HepG2 (cell line): ENCODE results near the gene FBXO41. TPM values are rescaled to one million over a fixed set of nuclear protein-coding genes. Genes with fewer than 3 reads are reported as not detected.

Experiments
- CENPX ChIP-seq: sonication (generic); formaldehyde crosslinking; IDR thresholded peaks from 2 replicates; pipeline ENCODE4 v1.9.0; 2021; ENCODE audit warnings: mild to moderate bottlenecking, missing genetic modification reagents, moderate library complexity
- FOSL1 ChIP-seq: sonication (generic); formaldehyde crosslinking; IDR thresholded peaks from 2 replicates; pipeline ENCODE4 v1.9.0; 2021; ENCODE audit warnings: missing genetic modification reagents, borderline replicate concordance
- FOXP1 ChIP-seq, 2 experiments: fragments of 450-650 bp in 1 of 2; IDR thresholded peaks; 2 replicates each; pipeline ENCODE4 v1.6.1; 2017 to 2018; ENCODE audit warnings: antibody characterized with exemption in 1 of 2
- NFKBIZ ChIP-seq: IDR thresholded peaks from 2 replicates; pipeline ENCODE4 v1.6.1; 2018; ENCODE audit warnings: missing genetic modification reagents, missing compliant biosample characterization
- NKX3-1 ChIP-seq: sonication (generic); formaldehyde crosslinking; IDR thresholded peaks from 2 replicates; pipeline ENCODE4 v1.5.0; 2020; ENCODE audit warnings: missing genetic modification reagents
- NR0B2 ChIP-seq: sonication (generic); formaldehyde crosslinking; IDR thresholded peaks from 2 replicates; pipeline ENCODE4 v1.4.0; 2020; ENCODE audit warnings: mild to moderate bottlenecking, missing genetic modification reagents
- PTBP1 ChIP-seq: fragments of 200-400 bp; formaldehyde crosslinking; IDR thresholded peaks from 2 replicates; pipeline ENCODE4 v1.6.1; 2018; ENCODE audit warnings: low read length, low read depth; ENCODE audit not compliant: poor library complexity, severe bottlenecking
- RXRA ChIP-seq: sonication (generic); formaldehyde crosslinking; IDR thresholded peaks from 2 replicates; pipeline ENCODE4 v1.5.1; 2020; ENCODE audit warnings: missing genetic modification reagents
- RXRB ChIP-seq: IDR thresholded peaks from 2 replicates; pipeline ENCODE4 v1.6.1; 2016; ENCODE audit warnings: borderline replicate concordance, missing genetic modification reagents, missing compliant biosample characterization
- TCF12 ChIP-seq, 2 experiments: fragments of 450-650 bp in 1 of 2; sonication (generic) in 1 of 2; formaldehyde crosslinking in 1 of 2; IDR thresholded peaks; 2 replicates each; pipeline versions ENCODE4 v1.6.1 to v1.8.0; 2017 to 2022; ENCODE audit warnings: antibody characterized with exemption in 1 of 2, mild to moderate bottlenecking in 1 of 2, missing genetic modification reagents in 1 of 2, moderate library complexity in 1 of 2
- TFDP2 ChIP-seq: sonication (generic); formaldehyde crosslinking; IDR thresholded peaks from 2 replicates; pipeline ENCODE4 v1.4.0; 2020; ENCODE audit warnings: missing genetic modification reagents
- ZHX1 ChIP-seq: sonication (generic); formaldehyde crosslinking; IDR thresholded peaks from 2 replicates; pipeline ENCODE4 v1.8.1; 2022; ENCODE audit warnings: low read depth, mild to moderate bottlenecking, missing genetic modification reagents
- ZNF138 ChIP-seq: sonication (generic); formaldehyde crosslinking; IDR thresholded peaks from 2 replicates; pipeline ENCODE4 v1.5.0; 2020; ENCODE audit warnings: mild to moderate bottlenecking, low read depth, missing genetic modification reagents
- ZNF556 ChIP-seq: sonication (generic); formaldehyde crosslinking; IDR thresholded peaks from 2 replicates; pipeline ENCODE4 v1.4.0; 2020; ENCODE audit warnings: mild to moderate bottlenecking, missing genetic modification reagents, borderline replicate concordance
- polyA plus RNA-seq, 8 experiments: library from polyadenylated mRNA; depleted of rRNA in 3 of 8; stranded (reverse) in 7 of 8; unstranded in 1 of 8; fragments of >200 nt; fragmentation: Illumina TruSeq in 4 of 8; extraction: Trizol in 4 of 8; gene quantifications; 2 replicates each; pipeline versions ENCODE4 v1.2.1 to v1.2.3, GENCODE V29; 2011 to 2016; ENCODE audit warnings: low read depth in 4 of 8, missing spikeins in 1 of 8, mixed read lengths in 1 of 8; ENCODE audit not compliant: insufficient read depth in 1 of 8
- total RNA-seq, 5 experiments: library from RNA; depleted of rRNA; stranded (reverse); fragments of >200 nt; fragmentation: Illumina TruSeq; extraction: Trizol; gene quantifications; 2 replicates each; pipeline ENCODE4 v1.2.3, GENCODE V29; 2016; ENCODE audit warnings: low read depth in 1 of 5
- TF ChIP-seq, protein P1 (sequence below): sonication (generic); formaldehyde crosslinking; IDR thresholded peaks from 2 replicates; pipeline ENCODE4 v1.4.0; 2020; ENCODE audit warnings: missing genetic modification reagents
- TF ChIP-seq, protein P2 (sequence below): sonication (generic); formaldehyde crosslinking; IDR thresholded peaks from 2 replicates; pipeline ENCODE4 v1.4.0; 2020; ENCODE audit warnings: missing genetic modification reagents, borderline replicate concordance
- TF ChIP-seq, protein P3 (sequence below): sonication (generic); formaldehyde crosslinking; conservative IDR thresholded peaks from 2 replicates; pipeline ENCODE4 v1.4.0; 2020; ENCODE audit warnings: missing genetic modification reagents

The FBXO41 gene
- total and polyA plus RNA-seq, 2 of the 13 experiments (the other 11 are each of a cell fraction or from before 2014, with no cell fraction given), result 4.2 to 10.3 TPM

- peak; percentile 41 for TF ChIP-seq TFDP2 (CRISPR knock-in tag)
- peak; percentile 74 for TF ChIP-seq NKX3-1 (CRISPR knock-in tag)
- TF ChIP-seq ZNF138 (CRISPR knock-in tag), result 0 out of 2 replicates have a peak, but pooled peaks have one; percentile 40
- TF ChIP-seq, protein P1, sequence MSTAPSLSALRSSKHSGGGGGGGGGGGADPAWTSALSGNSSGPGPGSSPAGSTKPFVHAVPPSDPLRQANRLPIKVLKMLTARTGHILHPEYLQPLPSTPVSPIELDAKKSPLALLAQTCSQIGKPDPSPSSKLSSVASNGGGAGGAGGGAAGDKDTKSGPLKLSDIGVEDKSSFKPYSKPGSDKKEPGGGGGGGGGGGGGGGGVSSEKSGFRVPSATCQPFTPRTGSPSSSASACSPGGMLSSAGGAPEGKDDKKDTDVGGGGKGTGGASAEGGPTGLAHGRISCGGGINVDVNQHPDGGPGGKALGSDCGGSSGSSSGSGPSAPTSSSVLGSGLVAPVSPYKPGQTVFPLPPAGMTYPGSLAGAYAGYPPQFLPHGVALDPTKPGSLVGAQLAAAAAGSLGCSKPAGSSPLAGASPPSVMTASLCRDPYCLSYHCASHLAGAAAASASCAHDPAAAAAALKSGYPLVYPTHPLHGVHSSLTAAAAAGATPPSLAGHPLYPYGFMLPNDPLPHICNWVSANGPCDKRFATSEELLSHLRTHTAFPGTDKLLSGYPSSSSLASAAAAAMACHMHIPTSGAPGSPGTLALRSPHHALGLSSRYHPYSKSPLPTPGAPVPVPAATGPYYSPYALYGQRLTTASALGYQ, result peak; percentile 80
- TF ChIP-seq NR0B2 (CRISPR knock-in tag), result peak; percentile 99
- no peak for TF ChIP-seq PTBP1
- peak; percentile 47; the same call in 1 of the 2 replicates for TF ChIP-seq RXRB
- TF ChIP-seq, protein P2, sequence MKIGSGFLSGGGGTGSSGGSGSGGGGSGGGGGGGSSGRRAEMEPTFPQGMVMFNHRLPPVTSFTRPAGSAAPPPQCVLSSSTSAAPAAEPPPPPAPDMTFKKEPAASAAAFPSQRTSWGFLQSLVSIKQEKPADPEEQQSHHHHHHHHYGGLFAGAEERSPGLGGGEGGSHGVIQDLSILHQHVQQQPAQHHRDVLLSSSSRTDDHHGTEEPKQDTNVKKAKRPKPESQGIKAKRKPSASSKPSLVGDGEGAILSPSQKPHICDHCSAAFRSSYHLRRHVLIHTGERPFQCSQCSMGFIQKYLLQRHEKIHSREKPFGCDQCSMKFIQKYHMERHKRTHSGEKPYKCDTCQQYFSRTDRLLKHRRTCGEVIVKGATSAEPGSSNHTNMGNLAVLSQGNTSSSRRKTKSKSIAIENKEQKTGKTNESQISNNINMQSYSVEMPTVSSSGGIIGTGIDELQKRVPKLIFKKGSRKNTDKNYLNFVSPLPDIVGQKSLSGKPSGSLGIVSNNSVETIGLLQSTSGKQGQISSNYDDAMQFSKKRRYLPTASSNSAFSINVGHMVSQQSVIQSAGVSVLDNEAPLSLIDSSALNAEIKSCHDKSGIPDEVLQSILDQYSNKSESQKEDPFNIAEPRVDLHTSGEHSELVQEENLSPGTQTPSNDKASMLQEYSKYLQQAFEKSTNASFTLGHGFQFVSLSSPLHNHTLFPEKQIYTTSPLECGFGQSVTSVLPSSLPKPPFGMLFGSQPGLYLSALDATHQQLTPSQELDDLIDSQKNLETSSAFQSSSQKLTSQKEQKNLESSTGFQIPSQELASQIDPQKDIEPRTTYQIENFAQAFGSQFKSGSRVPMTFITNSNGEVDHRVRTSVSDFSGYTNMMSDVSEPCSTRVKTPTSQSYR, result peak; percentile 8; the same call in 1 of the 2 replicates
- TF ChIP-seq TCF12 (IDR thresholded peaks at IDR 0.05), result no peak
- no peak for TF ChIP-seq TCF12 (CRISPR knock-in tag; IDR thresholded peaks at IDR 0.05)
- TF ChIP-seq, protein P3, sequence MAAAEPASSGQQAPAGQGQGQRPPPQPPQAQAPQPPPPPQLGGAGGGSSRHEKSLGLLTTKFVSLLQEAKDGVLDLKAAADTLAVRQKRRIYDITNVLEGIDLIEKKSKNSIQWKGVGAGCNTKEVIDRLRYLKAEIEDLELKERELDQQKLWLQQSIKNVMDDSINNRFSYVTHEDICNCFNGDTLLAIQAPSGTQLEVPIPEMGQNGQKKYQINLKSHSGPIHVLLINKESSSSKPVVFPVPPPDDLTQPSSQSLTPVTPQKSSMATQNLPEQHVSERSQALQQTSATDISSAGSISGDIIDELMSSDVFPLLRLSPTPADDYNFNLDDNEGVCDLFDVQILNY (CRISPR knock-in tag), result no peak
- 0 out of 2 replicates have a peak, but pooled peaks have one; percentile 11 for TF ChIP-seq FOSL1 (CRISPR knock-in tag)
- TF ChIP-seq FOXP1 (IDR thresholded peaks at IDR 0.05), result no peak
- TF ChIP-seq FOXP1 (CRISPR knock-in tag; IDR thresholded peaks at IDR 0.05), result no peak; the same call in 1 of the 2 replicates
- no peak for TF ChIP-seq CENPX
- TF ChIP-seq RXRA (CRISPR knock-in tag), result peak; percentile 82
- no peak for TF ChIP-seq NFKBIZ (CRISPR knock-in tag)
- TF ChIP-seq ZNF556, result peak; percentile 89
- TF ChIP-seq ZHX1 (CRISPR knock-in tag), result peak; percentile 74
Measured at GRCh38 chr2:73214120-73215035, 69.9 kb downstream of the FBXO41 start, which contains the start of gene SMYD5 (continued).
